K562 (cell line): ENCODE measurements around the gene TMEM181. TPM values are rescaled to one million over a fixed set of nuclear protein-coding genes. Genes with fewer than 3 reads are reported as not detected.

Experiments used
- DDX20 ChIP-seq: fragments of 450-650 bp; IDR thresholded peaks from 2 replicates; pipeline ENCODE4 v1.6.1; 2016; ENCODE audit warnings: missing genetic modification characterization, low read depth, mild to moderate bottlenecking, missing compliant biosample characterization, moderate library complexity
- JUND ChIP-seq, 2 experiments: IDR thresholded peaks; 2 replicates in 1 of 2; 3 replicates in 1 of 2; pipeline ENCODE4 v1.6.1; 2011; ENCODE audit warnings: borderline replicate concordance in 2 of 2, low read depth in 2 of 2, low read length in 2 of 2, improper control_type of control experiment in 1 of 2, missing biosample characterization in 1 of 2, missing genetic modification characterization in 1 of 2, missing genetic modification reagents in 1 of 2
- NFE2 ChIP-seq: IDR thresholded peaks from 2 replicates; pipeline ENCODE4 v1.6.1; 2014; ENCODE audit warnings: antibody characterized with exemption, low read depth
- SAFB ChIP-seq: fragments of 200-400 bp; formaldehyde crosslinking; IDR thresholded peaks from 2 replicates; pipeline ENCODE4 v1.6.1; 2017; ENCODE audit warnings: low read depth, low read length, borderline replicate concordance
- ZNF57 ChIP-seq: fragments of 450-650 bp; formaldehyde crosslinking; IDR thresholded peaks from 2 replicates; pipeline ENCODE4 v1.4.0; 2020; ENCODE audit warnings: mild to moderate bottlenecking, moderate library complexity
- polyA plus RNA-seq, 8 experiments: library from polyadenylated mRNA; depleted of rRNA in 4 of 8; stranded (reverse) in 5 of 8; unstranded in 3 of 8; fragments of >200 nt; fragmentation: Nextera tagmentation in 2 of 8; fragmentation: Illumina TruSeq in 1 of 8; extraction: Ambion mirVana in 2 of 8; extraction: Trizol in 1 of 8; gene quantifications; 2 replicates each; pipeline versions ENCODE4 v1.2.1 to v1.2.3, GENCODE V29; 2011 to 2014; ENCODE audit warnings: inconsistent platforms in 1 of 8, missing spikeins in 1 of 8
- total RNA-seq, 7 experiments: library from RNA; depleted of rRNA in 6 of 7; stranded (reverse); fragments of >200 nt in 6 of 7; fragmentation: Illumina TruSeq in 2 of 7; extraction: Trizol in 2 of 7; gene quantifications; 2 replicates each; pipeline versions ENCODE4 v1.2.1 to v1.2.3, GENCODE V29; 2011 to 2021; ENCODE audit warnings: low replicate concordance in 1 of 7
- TF ChIP-seq, protein P1 (sequence below), 2 experiments: IDR thresholded peaks; 2 replicates each; pipeline ENCODE4 v1.6.1; 2012; ENCODE audit warnings: improper control_type of control experiment in 2 of 2, low read depth in 2 of 2, low read length in 2 of 2, borderline replicate concordance in 1 of 2
- TF ChIP-seq, protein P2 (sequence below): sonication (generic); formaldehyde crosslinking; IDR thresholded peaks from 2 replicates; pipeline ENCODE4 v1.9.0; 2022; ENCODE audit warnings: mild to moderate bottlenecking, missing genetic modification reagents
- TF ChIP-seq, protein P3 (sequence below), 2 experiments: IDR thresholded peaks; 2 replicates each; pipeline ENCODE4 v1.6.1; 2011; ENCODE audit warnings: borderline replicate concordance in 1 of 2, control low read depth in 1 of 2, low read depth in 1 of 2, low read length in 1 of 2, mild to moderate bottlenecking in 1 of 2, mixed read lengths in 1 of 2, moderate library complexity in 1 of 2; ENCODE audit not compliant: insufficient read depth in 1 of 2, insufficient read length in 1 of 2, poor library complexity in 1 of 2, severe bottlenecking in 1 of 2; ENCODE audit errors: extremely low read depth in 1 of 2
- TF ChIP-seq, protein P4 (sequence below): sonication (generic); IDR thresholded peaks from 2 replicates; pipeline ENCODE4 v1.6.1; 2016
- TF ChIP-seq, protein P5 (sequence below): sonication (generic); formaldehyde crosslinking; IDR thresholded peaks from 2 replicates; pipeline ENCODE4 v1.5.0; 2020; ENCODE audit warnings: missing genetic modification reagents

The TMEM181 gene
- total and polyA plus RNA-seq, 9 of the 15 experiments (the other 6 are each of a cell fraction or from before 2014, with no cell fraction given): 5.6 to 27.2 (median 19.9) TPM

DNA sequence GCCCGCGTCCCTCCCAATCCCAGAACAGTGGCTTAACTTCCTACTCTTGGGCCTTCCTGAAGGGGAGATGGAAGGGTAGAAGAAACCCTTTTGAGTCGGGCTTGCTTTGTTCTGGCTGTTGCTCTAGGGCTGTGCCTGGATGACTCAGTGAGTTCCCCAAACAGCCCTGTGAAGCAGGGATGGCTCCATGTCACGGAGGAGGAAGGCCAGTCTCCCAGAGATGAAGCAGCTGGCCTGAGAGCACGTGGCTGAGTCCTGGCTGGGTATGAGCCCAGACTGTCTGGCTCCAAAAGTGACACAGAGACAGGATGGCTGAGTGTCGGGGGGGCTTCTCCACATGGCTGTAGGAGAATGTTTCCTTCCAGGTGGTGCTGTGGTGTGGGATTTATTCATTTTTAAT lies 94.6 kb downstream of the TMEM181 start (continued):
- TF ChIP-seq, protein P1, sequence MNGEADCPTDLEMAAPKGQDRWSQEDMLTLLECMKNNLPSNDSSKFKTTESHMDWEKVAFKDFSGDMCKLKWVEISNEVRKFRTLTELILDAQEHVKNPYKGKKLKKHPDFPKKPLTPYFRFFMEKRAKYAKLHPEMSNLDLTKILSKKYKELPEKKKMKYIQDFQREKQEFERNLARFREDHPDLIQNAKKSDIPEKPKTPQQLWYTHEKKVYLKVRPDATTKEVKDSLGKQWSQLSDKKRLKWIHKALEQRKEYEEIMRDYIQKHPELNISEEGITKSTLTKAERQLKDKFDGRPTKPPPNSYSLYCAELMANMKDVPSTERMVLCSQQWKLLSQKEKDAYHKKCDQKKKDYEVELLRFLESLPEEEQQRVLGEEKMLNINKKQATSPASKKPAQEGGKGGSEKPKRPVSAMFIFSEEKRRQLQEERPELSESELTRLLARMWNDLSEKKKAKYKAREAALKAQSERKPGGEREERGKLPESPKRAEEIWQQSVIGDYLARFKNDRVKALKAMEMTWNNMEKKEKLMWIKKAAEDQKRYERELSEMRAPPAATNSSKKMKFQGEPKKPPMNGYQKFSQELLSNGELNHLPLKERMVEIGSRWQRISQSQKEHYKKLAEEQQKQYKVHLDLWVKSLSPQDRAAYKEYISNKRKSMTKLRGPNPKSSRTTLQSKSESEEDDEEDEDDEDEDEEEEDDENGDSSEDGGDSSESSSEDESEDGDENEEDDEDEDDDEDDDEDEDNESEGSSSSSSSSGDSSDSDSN (IDR thresholded peaks at IDR 0.05; ENCODE audit: borderline replicate concordance in 1 of 2, low read depth in 2 of 2, low read length in 2 of 2): peak in 1 of 2 experiments; percentile 40; a peak in 1 of 4 replicates
- TF ChIP-seq, protein P2, sequence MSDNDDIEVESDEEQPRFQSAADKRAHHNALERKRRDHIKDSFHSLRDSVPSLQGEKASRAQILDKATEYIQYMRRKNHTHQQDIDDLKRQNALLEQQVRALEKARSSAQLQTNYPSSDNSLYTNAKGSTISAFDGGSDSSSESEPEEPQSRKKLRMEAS (CRISPR knock-in tag): peak; percentile 48; the same call in 1 of the 2 replicates
- TF ChIP-seq ZNF57 (CRISPR knock-in tag) (no peak), SAFB (no peak), DDX20 (tag) (no peak), NFE2 (0 out of 2 replicates have a peak, but pooled peaks have one; percentile 30), JUND (IDR thresholded peaks at IDR 0.05; ENCODE audit: borderline replicate concordance, low read depth, low read length) (no peak), JUND (tag; IDR thresholded peaks at IDR 0.05; ENCODE audit: borderline replicate concordance, low read depth, low read length) (peak; percentile 47; the same call in 2 of the 3 replicates)
- TF ChIP-seq, protein P3, sequence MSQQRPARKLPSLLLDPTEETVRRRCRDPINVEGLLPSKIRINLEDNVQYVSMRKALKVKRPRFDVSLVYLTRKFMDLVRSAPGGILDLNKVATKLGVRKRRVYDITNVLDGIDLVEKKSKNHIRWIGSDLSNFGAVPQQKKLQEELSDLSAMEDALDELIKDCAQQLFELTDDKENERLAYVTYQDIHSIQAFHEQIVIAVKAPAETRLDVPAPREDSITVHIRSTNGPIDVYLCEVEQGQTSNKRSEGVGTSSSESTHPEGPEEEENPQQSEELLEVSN (IDR thresholded peaks at IDR 0.05; ENCODE audit: borderline replicate concordance in 1 of 2, extremely low read depth in 1 of 2, insufficient read depth in 1 of 2, insufficient read length in 1 of 2, low read depth in 1 of 2, low read length in 1 of 2, poor library complexity in 1 of 2, severe bottlenecking in 1 of 2): peak in 1 of 2 experiments; percentile 27
- TF ChIP-seq, protein P4, sequence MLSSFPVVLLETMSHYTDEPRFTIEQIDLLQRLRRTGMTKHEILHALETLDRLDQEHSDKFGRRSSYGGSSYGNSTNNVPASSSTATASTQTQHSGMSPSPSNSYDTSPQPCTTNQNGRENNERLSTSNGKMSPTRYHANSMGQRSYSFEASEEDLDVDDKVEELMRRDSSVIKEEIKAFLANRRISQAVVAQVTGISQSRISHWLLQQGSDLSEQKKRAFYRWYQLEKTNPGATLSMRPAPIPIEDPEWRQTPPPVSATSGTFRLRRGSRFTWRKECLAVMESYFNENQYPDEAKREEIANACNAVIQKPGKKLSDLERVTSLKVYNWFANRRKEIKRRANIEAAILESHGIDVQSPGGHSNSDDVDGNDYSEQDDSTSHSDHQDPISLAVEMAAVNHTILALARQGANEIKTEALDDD: no peak
- TF ChIP-seq, protein P5, sequence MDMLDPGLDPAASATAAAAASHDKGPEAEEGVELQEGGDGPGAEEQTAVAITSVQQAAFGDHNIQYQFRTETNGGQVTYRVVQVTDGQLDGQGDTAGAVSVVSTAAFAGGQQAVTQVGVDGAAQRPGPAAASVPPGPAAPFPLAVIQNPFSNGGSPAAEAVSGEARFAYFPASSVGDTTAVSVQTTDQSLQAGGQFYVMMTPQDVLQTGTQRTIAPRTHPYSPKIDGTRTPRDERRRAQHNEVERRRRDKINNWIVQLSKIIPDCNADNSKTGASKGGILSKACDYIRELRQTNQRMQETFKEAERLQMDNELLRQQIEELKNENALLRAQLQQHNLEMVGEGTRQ (CRISPR knock-in tag): peak; percentile 41; the same call in 1 of the 2 replicates
